Measurements from ENCODE around the gene C5AR1.

The C5AR1 gene

GRCh38 chr19:47310323-47310722, 662 bp downstream of the C5AR1 start:
- DNase-seq (ENCODE audit: low read depth): no peak
- TF ChIP-seq CTCF (IDR thresholded peaks at IDR 0.05; ENCODE audit: insufficient read depth, low read depth, low read length, missing control alignments): no peak
- no peak overlapping the region for H3K4me3 ChIP-seq (ENCODE audit: low read length)

GRCh38 chr19:47310819-47311218, 1.2 kb downstream of the C5AR1 start:
- no peak for TF ChIP-seq CTCF (IDR thresholded peaks at IDR 0.05; ENCODE audit: insufficient read depth, low read depth, low read length, missing control alignments)
- no peak overlapping the region for H3K4me3 ChIP-seq (ENCODE audit: low read length)
- DNase-seq (ENCODE audit: low read depth): peak; percentile 78

- no peak for DNase-seq (ENCODE audit: low read depth)
- no peak overlapping the region for H3K4me3 ChIP-seq (ENCODE audit: low read length)
- no peak for TF ChIP-seq CTCF (IDR thresholded peaks at IDR 0.05; ENCODE audit: insufficient read depth, low read depth, low read length, missing control alignments)
Observed at GRCh38 chr19:47312366-47313006, 2.8 kb downstream of the C5AR1 start.

- TF ChIP-seq CTCF (IDR thresholded peaks at IDR 0.05; ENCODE audit: insufficient read depth, low read depth, low read length, missing control alignments): no peak
- DNase-seq (ENCODE audit: low read depth): no peak
- H3K4me3 ChIP-seq (ENCODE audit: low read length): no peak overlapping the region
Observed at GRCh38 chr19:47313754-47314295, 4.2 kb downstream of the C5AR1 start.

GRCh38 chr19:47315125-47315821, 5.6 kb downstream of the C5AR1 start:
- peak; percentile 98 for DNase-seq (ENCODE audit: low read depth)

GRCh38 chr19:47316513-47316912, 6.9 kb downstream of the C5AR1 start:
- DNase-seq (ENCODE audit: low read depth): no peak
- H3K4me3 ChIP-seq (ENCODE audit: low read length): no peak overlapping the region
- TF ChIP-seq CTCF (IDR thresholded peaks at IDR 0.05; ENCODE audit: insufficient read depth, low read depth, low read length, missing control alignments): no peak

More at GRCh38 chr19:47315125-47315821, 5.6 kb downstream of the C5AR1 start:
- no peak for TF ChIP-seq CTCF (IDR thresholded peaks at IDR 0.05; ENCODE audit: insufficient read depth, low read depth, low read length, missing control alignments)
- no peak overlapping the region for H3K4me3 ChIP-seq (ENCODE audit: low read length)

Measured in epithelial cell of esophagus (primary cell).